GM12892 (cell line): Measurements from ENCODE around the gene CACNA2D4.

Experiments
- POLR2A ChIP-seq: IDR thresholded peaks from 2 replicates; pipeline ENCODE4 v1.6.1; 2011; ENCODE audit warnings: low read depth, low read length, control low read depth
- POLR2AphosphoS5 ChIP-seq: IDR thresholded peaks from 2 replicates; pipeline ENCODE4 v1.6.1; 2011; ENCODE audit warnings: low read depth, low read length, control low read depth
- TAF1 ChIP-seq: IDR thresholded peaks from 2 replicates; pipeline ENCODE4 v1.6.1; 2011; ENCODE audit warnings: low read depth, mild to moderate bottlenecking, control low read depth, low read length, borderline replicate concordance

- no peak for TF ChIP-seq POLR2A
- no peak for TF ChIP-seq TAF1
- TF ChIP-seq POLR2AphosphoS5 = no peak
Observed at GRCh38 chr12:1842905-1843640, 75.4 kb downstream of the CACNA2D4 start.
